ENCODE data around the gene ID1. TPM values are rescaled to one million over a fixed set of nuclear protein-coding genes. Genes with fewer than 3 reads are reported as not detected.

Gene ID1
- total and polyA plus RNA-seq, 2 of the 13 experiments (the other 11 are each of a cell fraction or from before 2014, with no cell fraction given), result 320 to 419 TPM

GRCh38 chr20:31604567-31605030 lies 490 bp upstream of the ID1 start (continued):
- TF ChIP-seq SNRNP70 (IDR thresholded peaks at IDR 0.05; ENCODE audit: low read depth, low read length) (no peak), ZNF629 (CRISPR knock-in tag; conservative IDR thresholded peaks at IDR 0.05) (peak; percentile 99), ZNF816 (CRISPR knock-in tag; IDR thresholded peaks at IDR 0.05; ENCODE audit: borderline replicate concordance) (0 out of 2 replicates have a peak, but pooled peaks have one; percentile 8), ZSCAN30 (CRISPR knock-in tag; IDR thresholded peaks at IDR 0.05) (peak; percentile 21; the same call in 1 of the 2 replicates), SOX13 (IDR thresholded peaks at IDR 0.05) (no peak), SOX13 (CRISPR knock-in tag; conservative IDR thresholded peaks at IDR 0.05 in 1 of 2, IDR thresholded peaks at IDR 0.05 in 1 of 2) (peak in 1 of 2 experiments; percentile 87; a peak in 1 of 4 replicates), RORA (CRISPR knock-in tag; IDR thresholded peaks at IDR 0.05) (peak; percentile 95; the same call in 1 of the 2 replicates), ZNF891 (CRISPR knock-in tag; IDR thresholded peaks at IDR 0.05) (no peak), ZNF101 (CRISPR knock-in tag; IDR thresholded peaks at IDR 0.05; ENCODE audit: borderline replicate concordance, low read depth) (peak; percentile 3; the same call in 1 of the 2 replicates), DNMT1 (CRISPR knock-in tag; IDR thresholded peaks at IDR 0.05) (0 out of 2 replicates have a peak, but pooled peaks have one; percentile 2), POLR2G (IDR thresholded peaks at IDR 0.05; ENCODE audit: low read depth, low read length) (no peak), ARNTL (CRISPR knock-in tag; IDR thresholded peaks at IDR 0.05) (no peak), IRF1 (CRISPR knock-in tag; IDR thresholded peaks at IDR 0.05; ENCODE audit: low read depth) (no peak), ZNF616 (CRISPR knock-in tag; IDR thresholded peaks at IDR 0.05; ENCODE audit: low read depth) (no peak), ZNF281 (CRISPR knock-in tag; IDR thresholded peaks at IDR 0.05; ENCODE audit: borderline replicate concordance) (0 out of 2 replicates have a peak, but pooled peaks have one; percentile 5), ZBTB49 (CRISPR knock-in tag; IDR thresholded peaks at IDR 0.05; ENCODE audit: borderline replicate concordance) (0 out of 2 replicates have a peak, but pooled peaks have one; percentile 5), ADNP (CRISPR knock-in tag; IDR thresholded peaks at IDR 0.05) (peak; percentile 85), NCOA1 (CRISPR knock-in tag; IDR thresholded peaks at IDR 0.05) (no peak), POGZ (CRISPR knock-in tag; IDR thresholded peaks at IDR 0.05) (no peak; the same call in 1 of the 2 replicates)
- TF ChIP-seq, protein P1, sequence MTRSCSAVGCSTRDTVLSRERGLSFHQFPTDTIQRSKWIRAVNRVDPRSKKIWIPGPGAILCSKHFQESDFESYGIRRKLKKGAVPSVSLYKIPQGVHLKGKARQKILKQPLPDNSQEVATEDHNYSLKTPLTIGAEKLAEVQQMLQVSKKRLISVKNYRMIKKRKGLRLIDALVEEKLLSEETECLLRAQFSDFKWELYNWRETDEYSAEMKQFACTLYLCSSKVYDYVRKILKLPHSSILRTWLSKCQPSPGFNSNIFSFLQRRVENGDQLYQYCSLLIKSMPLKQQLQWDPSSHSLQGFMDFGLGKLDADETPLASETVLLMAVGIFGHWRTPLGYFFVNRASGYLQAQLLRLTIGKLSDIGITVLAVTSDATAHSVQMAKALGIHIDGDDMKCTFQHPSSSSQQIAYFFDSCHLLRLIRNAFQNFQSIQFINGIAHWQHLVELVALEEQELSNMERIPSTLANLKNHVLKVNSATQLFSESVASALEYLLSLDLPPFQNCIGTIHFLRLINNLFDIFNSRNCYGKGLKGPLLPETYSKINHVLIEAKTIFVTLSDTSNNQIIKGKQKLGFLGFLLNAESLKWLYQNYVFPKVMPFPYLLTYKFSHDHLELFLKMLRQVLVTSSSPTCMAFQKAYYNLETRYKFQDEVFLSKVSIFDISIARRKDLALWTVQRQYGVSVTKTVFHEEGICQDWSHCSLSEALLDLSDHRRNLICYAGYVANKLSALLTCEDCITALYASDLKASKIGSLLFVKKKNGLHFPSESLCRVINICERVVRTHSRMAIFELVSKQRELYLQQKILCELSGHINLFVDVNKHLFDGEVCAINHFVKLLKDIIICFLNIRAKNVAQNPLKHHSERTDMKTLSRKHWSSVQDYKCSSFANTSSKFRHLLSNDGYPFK (CRISPR knock-in tag; IDR thresholded peaks at IDR 0.05; ENCODE audit: borderline replicate concordance), result no peak

Data from HepG2 (cell line).